GM10266 (cell line): Measurements from ENCODE around the gene SULF2.
"Not testable (repeated sequence)": the region's sequence is repeated elsewhere in the genome, so short reads cannot be mapped to it uniquely, and the experiment has no call there.

ENCODE experiments used
- DNase-seq: peaks from one replicate; pipeline ENCODE4 v3.0.0; 2012; ENCODE audit errors: extremely low spot score
- CTCF ChIP-seq: IDR thresholded peaks from 2 replicates; pipeline ENCODE4 v1.5.1; 2012; ENCODE audit warnings: mild to moderate bottlenecking, low read depth; ENCODE audit not compliant: control insufficient read depth, insufficient read depth; ENCODE audit errors: missing control alignments

The SULF2 gene

GRCh38 chr20:47810116-47810677, 24.9 kb upstream of the SULF2 start:
- no peak for TF ChIP-seq CTCF
- no peak for DNase-seq

- no peak for DNase-seq
- TF ChIP-seq CTCF = no peak
Measured at GRCh38 chr20:47809161-47809960, 24.1 kb upstream of the SULF2 start.

DNA sequence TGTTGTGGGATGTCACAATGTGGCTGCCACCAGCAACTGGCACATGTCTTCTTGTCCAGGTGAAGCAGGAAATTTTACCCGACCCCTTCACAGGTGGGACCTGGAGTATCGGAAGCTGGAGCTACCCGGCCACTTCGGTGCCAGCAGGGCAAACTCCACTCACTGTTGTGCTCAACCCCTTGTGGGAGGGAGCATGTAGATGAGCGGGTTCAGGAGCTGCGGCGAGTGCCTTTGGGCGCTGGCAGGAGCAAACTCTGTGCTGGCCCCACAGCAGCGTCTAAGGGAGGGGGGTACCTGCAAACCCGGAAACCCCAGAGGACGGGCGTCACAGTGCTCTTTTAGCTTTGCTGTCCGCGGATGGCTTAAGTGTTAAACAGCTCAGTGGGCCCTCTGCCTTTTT, 20.7 kb upstream of the SULF2 start:
- TF ChIP-seq CTCF = no peak
- DNase-seq = no peak

DNA sequence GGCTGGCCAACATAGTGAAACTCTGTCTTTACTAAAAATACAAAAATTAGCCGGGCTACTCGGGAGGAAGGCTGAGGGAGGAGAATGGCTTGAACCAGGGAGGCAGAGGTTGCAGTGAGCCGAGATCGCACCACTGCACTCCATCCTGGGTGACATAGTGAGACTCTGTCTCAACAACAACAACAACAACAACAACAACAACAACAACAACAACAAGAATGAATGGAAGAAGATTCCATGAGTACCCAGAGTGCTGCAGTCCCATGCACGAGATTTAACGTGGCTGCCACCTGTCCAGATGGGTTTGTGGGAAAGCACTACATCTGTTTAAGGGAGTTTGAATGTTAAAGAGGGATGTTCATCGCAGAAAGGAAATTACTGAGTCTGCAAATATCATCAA, 19.7 kb upstream of the SULF2 start:
- DNase-seq = not testable (repeated sequence)

GRCh38 chr20:47804224-47804825, 19.0 kb upstream of the SULF2 start:
- not testable (repeated sequence) for DNase-seq

DNA sequence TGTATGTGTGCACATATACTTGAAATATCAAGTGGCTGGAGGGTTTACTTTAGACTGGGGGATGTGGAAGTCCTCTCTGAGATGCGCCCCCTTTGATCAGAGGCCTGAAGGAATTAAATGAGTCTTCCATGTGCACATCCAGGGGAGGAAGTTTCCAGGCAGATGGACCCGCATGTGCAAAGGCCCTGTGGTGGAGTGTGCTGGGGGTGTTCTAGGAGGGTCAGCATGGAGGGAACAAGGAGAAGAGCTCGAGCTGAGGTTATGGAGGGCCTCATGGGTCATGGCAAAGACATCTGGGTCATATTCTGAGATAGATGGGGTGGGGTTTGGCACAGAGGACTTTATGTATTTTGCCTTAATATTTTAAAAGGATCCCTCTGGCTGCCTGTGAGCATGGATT, 17.7 kb upstream of the SULF2 start:
- DNase-seq = no peak
- no peak for TF ChIP-seq CTCF

GRCh38 chr20:47802226-47802920, 17.1 kb upstream of the SULF2 start:
- no peak for TF ChIP-seq CTCF
- DNase-seq = no peak

DNA sequence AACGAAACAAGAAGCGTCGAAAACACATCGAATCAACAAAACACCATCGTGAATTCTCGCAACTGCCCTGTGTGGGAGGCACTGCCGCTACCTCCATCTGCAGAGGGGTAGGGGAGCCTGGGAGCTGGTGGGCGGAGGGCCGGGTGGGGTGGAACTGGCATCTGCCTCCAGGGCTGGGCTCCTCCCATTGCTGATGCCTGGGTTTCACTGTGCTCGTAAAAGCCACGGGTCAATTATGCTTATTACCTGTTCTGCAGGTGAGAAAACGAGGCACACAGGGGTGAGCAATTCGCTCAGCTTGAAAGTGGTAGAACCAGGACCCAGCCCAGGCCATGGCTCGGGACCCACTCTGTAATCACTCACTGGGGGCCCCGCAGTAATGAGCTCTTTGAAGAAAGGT, 16.5 kb upstream of the SULF2 start:
- no peak for TF ChIP-seq CTCF

More for the DNA sequence above, 16.5 kb upstream of the SULF2 start:
- DNase-seq = no peak
